Loucy (cell line): ENCODE data around the gene ZBED1.
"Not testable (repeated sequence)": the region's sequence is repeated elsewhere in the genome, so short reads cannot be mapped to it uniquely, and the experiment has no call there.

ENCODE experiments used
- H2AFZ ChIP-seq: fragments of 200-600 bp; sonication (generic); 2 replicates; pipeline ENCODE4 v1.6.0; 2016; ENCODE audit warnings: antibody characterized with exemption, mild to moderate bottlenecking, low read length, moderate library complexity
- H3F3A ChIP-seq: fragments of 200-600 bp; 2 replicates; pipeline ENCODE4 v1.6.0; 2016; ENCODE audit warnings: antibody characterized with exemption, low read depth, mild to moderate bottlenecking
- H3K27me3 ChIP-seq: fragments of 200-600 bp; sonication (generic); 2 replicates; pipeline ENCODE4 v1.6.1; 2014; ENCODE audit warnings: low read length, mild to moderate bottlenecking; ENCODE audit not compliant: insufficient read depth, poor library complexity, severe bottlenecking
- H3K36me3 ChIP-seq: fragments of 200-600 bp; sonication (generic); 2 replicates; pipeline ENCODE4 v1.6.1; 2016; ENCODE audit warnings: low read length; ENCODE audit not compliant: insufficient read depth
- H3K4me1 ChIP-seq: fragments of 200-600 bp; sonication (generic); 2 replicates; pipeline ENCODE4 v1.5.1; 2014; ENCODE audit warnings: low read length, mild to moderate bottlenecking; ENCODE audit not compliant: insufficient read depth, poor library complexity, severe bottlenecking
- H3K4me2 ChIP-seq: fragments of 200-600 bp; sonication (generic); 2 replicates; pipeline ENCODE4 v1.6.0; 2014; ENCODE audit warnings: antibody characterized with exemption, low read length, low read depth, mild to moderate bottlenecking; ENCODE audit not compliant: poor library complexity, severe bottlenecking
- H3K4me3 ChIP-seq: fragments of 200-600 bp; sonication (generic); 2 replicates; pipeline ENCODE4 v1.5.1; 2014; ENCODE audit warnings: low read length, mild to moderate bottlenecking, mixed read lengths; ENCODE audit not compliant: poor library complexity, severe bottlenecking
- H3K79me2 ChIP-seq: fragments of 200-600 bp; sonication (generic); 2 replicates; pipeline ENCODE4 v1.6.1; 2014; ENCODE audit warnings: low read length; ENCODE audit not compliant: insufficient read depth
- H3K9ac ChIP-seq: fragments of 200-600 bp; sonication (generic); 2 replicates; pipeline ENCODE4 v1.6.0; 2014; ENCODE audit warnings: mild to moderate bottlenecking, low read depth, low read length, moderate library complexity; ENCODE audit not compliant: poor library complexity, severe bottlenecking
- H3K9me2 ChIP-seq: fragments of 200-600 bp; sonication (generic); replicated peaks from 2 replicates; pipeline ENCODE4 v1.6.1; 2016; ENCODE audit warnings: low read depth, low read length, mixed read lengths
- H3K9me3 ChIP-seq: fragments of 200-600 bp; sonication (generic); 2 replicates; pipeline ENCODE4 v1.6.1; 2014; ENCODE audit warnings: mild to moderate bottlenecking, antibody characterized with exemption, low read length, low read depth; ENCODE audit not compliant: insufficient read depth
- H4K20me1 ChIP-seq: fragments of 200-600 bp; sonication (generic); 2 replicates; pipeline ENCODE4 v1.6.0; 2014; ENCODE audit warnings: antibody characterized with exemption, low read length, mild to moderate bottlenecking; ENCODE audit not compliant: insufficient read depth, poor library complexity, severe bottlenecking
- CTCF ChIP-seq: fragments of 200-600 bp; sonication (generic); conservative IDR thresholded peaks from 2 replicates; pipeline ENCODE4 v1.5.1; 2014; ENCODE audit warnings: mild to moderate bottlenecking, antibody characterized with exemption, low read length
- EZH2phosphoT487 ChIP-seq: fragments of 200-600 bp; IDR thresholded peaks from 2 replicates; pipeline ENCODE4 v1.6.1; 2018; ENCODE audit warnings: antibody characterized with exemption, mild to moderate bottlenecking, moderate library complexity, borderline replicate concordance

ZBED1 gene

GRCh38 chrX:2474280-2474962, 26.4 kb downstream of the ZBED1 start:
- H4K20me1 ChIP-seq: no peaks in the 10 kb centered on the region
- no peak overlapping the region for H2AFZ ChIP-seq
- no peaks in the 10 kb centered on the region for H3F3A ChIP-seq
- H3K36me3 ChIP-seq: no peaks in the 10 kb centered on the region
- H3K4me2 ChIP-seq: no peak overlapping the region
- H3K9me3 ChIP-seq: no peaks in the 10 kb centered on the region
- no peak for TF ChIP-seq CTCF
- no peak for TF ChIP-seq EZH2phosphoT487
- no peak overlapping the region for H3K9ac ChIP-seq
- no peaks in the 10 kb centered on the region for H3K79me2 ChIP-seq
- H3K4me1 ChIP-seq: no peaks in the 10 kb centered on the region
- no peaks in the 10 kb centered on the region for H3K27me3 ChIP-seq
- H3K9me2 ChIP-seq: no peaks in the 10 kb centered on the region
- H3K4me3 ChIP-seq: no peak overlapping the region

DNA sequence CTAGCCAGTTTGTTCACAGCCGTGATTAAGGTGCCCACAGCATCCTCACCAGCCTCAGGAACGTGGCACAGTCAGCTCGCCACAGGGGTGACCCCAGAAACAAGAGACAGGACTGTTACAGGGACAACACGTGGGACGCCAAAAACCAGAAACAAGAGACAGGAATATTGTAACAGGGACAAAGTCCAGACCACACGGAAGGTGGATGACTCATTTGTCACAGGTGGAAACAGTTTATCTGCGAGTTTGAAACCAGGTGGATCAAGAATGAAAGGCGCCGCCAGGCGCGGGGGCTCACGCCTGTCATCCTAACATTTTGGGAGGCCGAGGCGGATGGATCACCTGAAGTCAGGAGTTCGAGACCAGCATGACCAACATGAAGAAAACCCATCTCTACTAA, 27.7 kb downstream of the ZBED1 start:
- not testable (repeated sequence) for H3K9me2 ChIP-seq, H3K27me3 ChIP-seq, H3K4me3 ChIP-seq, H3K4me1 ChIP-seq, H2AFZ ChIP-seq, H3K9me3 ChIP-seq, H3K36me3 ChIP-seq, H3K4me2 ChIP-seq, H3F3A ChIP-seq, H3K9ac ChIP-seq, H3K79me2 ChIP-seq, H4K20me1 ChIP-seq

DNA sequence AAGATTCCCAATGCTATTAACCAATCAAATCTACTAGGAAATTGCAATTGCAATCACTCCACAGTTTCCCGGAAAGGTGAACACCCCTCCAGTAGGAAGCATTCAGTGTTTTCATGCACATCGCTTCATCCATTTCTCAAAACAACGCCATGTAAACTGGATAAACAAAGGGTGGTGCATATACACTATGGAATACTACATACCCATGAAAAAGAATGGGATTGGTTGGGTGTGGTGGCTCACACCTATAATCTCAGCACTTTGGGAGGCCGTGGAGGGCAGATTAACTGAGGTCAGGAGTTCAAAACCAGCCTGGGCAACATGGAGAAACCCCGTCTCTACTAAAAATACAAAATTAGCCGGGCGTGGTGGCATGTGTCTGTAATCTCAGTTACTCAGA, 29.1 kb downstream of the ZBED1 start:
- H3K79me2 ChIP-seq: no peaks in the 10 kb centered on the region

GRCh38 chrX:2471126-2471525, 29.6 kb downstream of the ZBED1 start:
- H4K20me1 ChIP-seq, H3K4me1 ChIP-seq, H3K4me2 ChIP-seq, H3K79me2 ChIP-seq, H3K36me3 ChIP-seq, H3K4me3 ChIP-seq, H2AFZ ChIP-seq, H3K27me3 ChIP-seq, H3K9me3 ChIP-seq, H3K9ac ChIP-seq, H3F3A ChIP-seq, H3K9me2 ChIP-seq: not testable (repeated sequence)

More for the DNA sequence above, 29.1 kb downstream of the ZBED1 start:
- Histone ChIP-seq H3K4me2 (no peak overlapping the region), H3K4me1 (no peaks in the 10 kb centered on the region), H3F3A (no peaks in the 10 kb centered on the region), H3K36me3 (no peaks in the 10 kb centered on the region), H4K20me1 (no peaks in the 10 kb centered on the region), H3K27me3 (no peaks in the 10 kb centered on the region), H3K9me2 (no peaks in the 10 kb centered on the region), H3K9ac (no peak overlapping the region), H2AFZ (no peak overlapping the region), H3K9me3 (no peaks in the 10 kb centered on the region), H3K4me3 (no peak overlapping the region)
- TF ChIP-seq EZH2phosphoT487 (no peak), CTCF (no peak)

DNA sequence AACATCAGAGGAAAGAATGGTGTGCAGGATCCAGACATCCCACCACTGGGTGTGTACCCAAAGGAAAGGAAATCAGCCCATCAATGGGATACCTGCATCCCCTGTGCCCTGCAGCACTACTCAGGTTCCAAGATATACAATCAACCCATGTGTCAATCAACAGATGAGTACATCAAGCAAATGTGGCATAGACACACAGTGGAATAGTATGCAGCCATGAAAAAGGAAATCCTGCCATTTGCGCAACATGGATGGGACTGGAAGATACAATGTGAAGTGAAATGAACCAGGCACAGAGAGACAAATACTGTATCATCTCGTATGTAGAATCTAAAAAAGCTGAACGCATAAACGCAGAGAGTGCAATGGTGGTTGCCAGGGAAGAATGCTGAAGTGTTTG, 30.9 kb downstream of the ZBED1 start:
- H3K9me2 ChIP-seq, H3K79me2 ChIP-seq, H3K27me3 ChIP-seq, H3K9me3 ChIP-seq, H3F3A ChIP-seq, H3K4me1 ChIP-seq, H4K20me1 ChIP-seq, H3K4me2 ChIP-seq, H3K36me3 ChIP-seq, H3K4me3 ChIP-seq, H2AFZ ChIP-seq, H3K9ac ChIP-seq: not testable (repeated sequence)
